ENCODE measurements around the gene CISD1.

Gene CISD1

DNA sequence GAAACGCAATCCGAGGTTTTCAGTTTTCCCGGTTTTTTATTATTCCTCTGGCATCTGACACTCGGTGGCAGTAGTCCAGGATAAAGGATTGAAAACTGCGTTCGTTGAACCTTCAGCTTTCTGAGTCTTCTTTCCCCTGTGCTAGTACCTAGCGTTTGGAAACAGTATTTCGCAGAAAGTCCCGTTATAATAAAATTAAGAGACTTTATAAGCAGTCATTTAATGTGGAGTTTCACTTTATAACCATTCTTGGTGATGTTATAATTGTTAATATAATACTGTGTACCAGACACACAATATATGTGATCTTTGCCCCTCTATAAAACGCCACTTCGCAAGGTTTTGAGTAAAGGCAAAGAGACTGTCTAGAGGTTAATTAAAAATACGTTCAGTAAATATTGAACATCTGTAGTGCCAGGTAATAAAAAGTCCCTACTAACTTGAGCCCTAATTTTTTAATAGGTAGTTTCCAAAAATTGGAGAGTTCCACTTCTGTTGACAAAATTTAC lies 874 bp downstream of the CISD1 start:
- Histone ChIP-seq H3K4me1 (ENCODE audit: insufficient read depth, low read length) (peaks cover 28% of the 10 kb centered on the region), H2AFZ (ENCODE audit: low read depth, low read length) (peak overlapping the region; percentile 78), H3K36me3 (ENCODE audit: insufficient read depth, low read length) (no peaks in the 10 kb centered on the region), H3K9me3 (ENCODE audit: low read length) (no peaks in the 10 kb centered on the region), H3K4me3 (ENCODE audit: low read length) (peak overlapping the region; percentile 81), H3K27me3 (ENCODE audit: insufficient read depth, low read length) (no peaks in the 10 kb centered on the region)

- Histone ChIP-seq H3K36me3 (ENCODE audit: insufficient read depth, low read length) (no peaks in the 10 kb centered on the region), H2AFZ (ENCODE audit: low read depth, low read length) (no peak overlapping the region), H3K4me3 (ENCODE audit: low read length) (no peak overlapping the region)
Observed at GRCh38 chr10:58275261-58275660, 6.3 kb downstream of the CISD1 start.

GRCh38 chr10:58275908-58276307 lies 6.9 kb downstream of the CISD1 start:
- Histone ChIP-seq H3K4me1 (ENCODE audit: insufficient read depth, low read length) (no peaks in the 10 kb centered on the region), H3K4me3 (ENCODE audit: low read length) (no peak overlapping the region), H3K36me3 (ENCODE audit: insufficient read depth, low read length) (no peaks in the 10 kb centered on the region), H3K27me3 (ENCODE audit: insufficient read depth, low read length) (no peaks in the 10 kb centered on the region), H2AFZ (ENCODE audit: low read depth, low read length) (no peak overlapping the region), H3K9me3 (ENCODE audit: low read length) (no peaks in the 10 kb centered on the region)

More at GRCh38 chr10:58275261-58275660, 6.3 kb downstream of the CISD1 start:
- Histone ChIP-seq H3K9me3 (ENCODE audit: low read length) (no peaks in the 10 kb centered on the region), H3K4me1 (ENCODE audit: insufficient read depth, low read length) (peaks cover 2% of the 10 kb centered on the region), H3K27me3 (ENCODE audit: insufficient read depth, low read length) (no peaks in the 10 kb centered on the region)

- no peak overlapping the region for H2AFZ ChIP-seq (ENCODE audit: low read depth, low read length)
Observed at GRCh38 chr10:58278274-58278961, 9.5 kb downstream of the CISD1 start.

DNA sequence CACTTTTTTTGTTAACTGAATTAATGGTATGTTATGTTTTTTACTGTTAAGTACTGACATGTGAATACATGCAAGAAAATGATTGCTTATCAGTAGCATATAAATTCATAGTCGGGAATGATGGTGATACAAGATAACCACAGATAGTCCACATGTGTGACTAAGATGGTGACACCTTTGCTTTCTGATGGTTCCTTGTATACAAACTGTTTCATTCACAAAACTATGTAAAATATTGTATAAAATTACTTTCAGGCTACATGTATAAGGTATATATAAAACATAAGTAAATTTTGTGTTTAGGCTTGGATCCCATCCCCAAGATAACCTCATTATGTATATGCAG lies 10.0 kb downstream of the CISD1 start:
- H3K4me3 ChIP-seq (ENCODE audit: low read length) = no peak overlapping the region
- H3K27me3 ChIP-seq (ENCODE audit: insufficient read depth, low read length) = no peaks in the 10 kb centered on the region
- H2AFZ ChIP-seq (ENCODE audit: low read depth, low read length) = no peak overlapping the region
- no peaks in the 10 kb centered on the region for H3K9me3 ChIP-seq (ENCODE audit: low read length)
- no peaks in the 10 kb centered on the region for H3K36me3 ChIP-seq (ENCODE audit: insufficient read depth, low read length)
- H3K4me1 ChIP-seq (ENCODE audit: insufficient read depth, low read length) = no peaks in the 10 kb centered on the region

More at GRCh38 chr10:58278274-58278961, 9.5 kb downstream of the CISD1 start:
- no peaks in the 10 kb centered on the region for H3K36me3 ChIP-seq (ENCODE audit: insufficient read depth, low read length)
- H3K27me3 ChIP-seq (ENCODE audit: insufficient read depth, low read length) = no peaks in the 10 kb centered on the region
- no peaks in the 10 kb centered on the region for H3K9me3 ChIP-seq (ENCODE audit: low read length)
- no peaks in the 10 kb centered on the region for H3K4me1 ChIP-seq (ENCODE audit: insufficient read depth, low read length)
- no peak overlapping the region for H3K4me3 ChIP-seq (ENCODE audit: low read length)

- Histone ChIP-seq H3K27me3 (ENCODE audit: insufficient read depth, low read length) (no peaks in the 10 kb centered on the region), H2AFZ (ENCODE audit: low read depth, low read length) (no peak overlapping the region), H3K36me3 (ENCODE audit: insufficient read depth, low read length) (no peaks in the 10 kb centered on the region), H3K4me3 (ENCODE audit: low read length) (no peak overlapping the region), H3K9me3 (ENCODE audit: low read length) (no peaks in the 10 kb centered on the region), H3K4me1 (ENCODE audit: insufficient read depth, low read length) (no peaks in the 10 kb centered on the region)
Observed at GRCh38 chr10:58280477-58280876, 11.5 kb downstream of the CISD1 start.

GRCh38 chr10:58281092-58281752 lies 12.3 kb downstream of the CISD1 start:
- no peak overlapping the region for H3K4me3 ChIP-seq (ENCODE audit: low read length)
- no peaks in the 10 kb centered on the region for H3K36me3 ChIP-seq (ENCODE audit: insufficient read depth, low read length)
- H2AFZ ChIP-seq (ENCODE audit: low read depth, low read length) = no peak overlapping the region
- H3K9me3 ChIP-seq (ENCODE audit: low read length) = no peaks in the 10 kb centered on the region
- no peaks in the 10 kb centered on the region for H3K27me3 ChIP-seq (ENCODE audit: insufficient read depth, low read length)
- H3K4me1 ChIP-seq (ENCODE audit: insufficient read depth, low read length) = no peaks in the 10 kb centered on the region

DNA sequence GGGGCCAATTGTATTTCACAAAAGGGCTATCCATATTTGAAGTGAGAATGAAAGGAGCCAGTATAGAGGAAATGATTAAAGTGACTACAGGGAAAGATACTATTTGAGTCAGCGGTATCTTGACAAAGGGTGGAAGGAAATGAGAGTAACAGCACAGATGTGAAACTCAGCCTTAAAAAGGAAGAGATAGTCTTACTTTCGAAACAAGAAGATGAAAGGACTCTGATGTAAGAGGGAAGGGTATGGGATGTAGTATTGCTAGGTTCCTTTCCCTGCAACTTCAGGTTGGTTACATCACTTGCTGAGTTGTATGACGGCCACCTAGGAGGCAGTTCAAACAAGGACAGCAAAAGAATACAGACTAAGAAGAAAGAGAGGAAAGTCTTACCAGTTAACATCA lies 13.7 kb downstream of the CISD1 start:
- Histone ChIP-seq H3K36me3 (ENCODE audit: insufficient read depth, low read length) (no peaks in the 10 kb centered on the region), H3K9me3 (ENCODE audit: low read length) (no peaks in the 10 kb centered on the region), H3K4me3 (ENCODE audit: low read length) (no peak overlapping the region), H3K27me3 (ENCODE audit: insufficient read depth, low read length) (no peaks in the 10 kb centered on the region), H2AFZ (ENCODE audit: low read depth, low read length) (no peak overlapping the region), H3K4me1 (ENCODE audit: insufficient read depth, low read length) (no peaks in the 10 kb centered on the region)

DNA sequence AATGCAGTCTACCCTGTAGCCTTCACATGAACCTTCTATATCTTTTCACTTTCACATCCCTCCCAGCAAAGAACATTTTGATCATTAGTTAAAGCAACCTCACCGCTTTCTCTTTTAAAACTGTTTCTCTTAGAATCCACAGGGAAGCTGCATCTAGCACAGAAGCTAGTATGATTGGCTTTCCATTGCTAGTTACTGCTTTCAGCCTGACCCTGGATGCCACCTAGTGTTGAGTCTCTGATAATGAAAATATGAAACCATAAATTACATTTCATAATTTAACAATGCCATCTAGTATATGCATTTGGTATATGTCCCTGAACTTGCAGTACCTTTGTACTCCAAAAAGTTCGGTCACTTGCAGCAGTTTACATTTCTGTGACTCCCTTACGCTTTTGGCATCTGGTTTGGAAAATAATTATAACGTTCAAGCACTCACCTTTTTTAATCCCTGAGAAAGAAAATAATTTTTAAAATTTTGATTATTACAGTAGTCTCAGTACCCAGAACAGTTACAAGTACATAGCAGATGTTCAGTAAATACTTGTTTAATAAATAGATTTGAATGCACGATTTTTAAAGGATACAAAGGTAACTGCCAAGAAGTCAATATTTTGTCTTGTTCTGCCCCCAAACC lies 22.7 kb downstream of the CISD1 start:
- no peak overlapping the region for H3K4me3 ChIP-seq (ENCODE audit: low read length)
- no peak overlapping the region for H2AFZ ChIP-seq (ENCODE audit: low read depth, low read length)
- no peaks in the 10 kb centered on the region for H3K9me3 ChIP-seq (ENCODE audit: low read length)
- H3K36me3 ChIP-seq (ENCODE audit: insufficient read depth, low read length) = no peaks in the 10 kb centered on the region
- no peaks in the 10 kb centered on the region for H3K27me3 ChIP-seq (ENCODE audit: insufficient read depth, low read length)
- H3K4me1 ChIP-seq (ENCODE audit: insufficient read depth, low read length) = no peaks in the 10 kb centered on the region

GRCh38 chr10:58293989-58294388 lies 25.0 kb downstream of the CISD1 start:
- Histone ChIP-seq H3K36me3 (ENCODE audit: insufficient read depth, low read length) (no peaks in the 10 kb centered on the region), H2AFZ (ENCODE audit: low read depth, low read length) (no peak overlapping the region), H3K4me1 (ENCODE audit: insufficient read depth, low read length) (no peaks in the 10 kb centered on the region), H3K27me3 (ENCODE audit: insufficient read depth, low read length) (no peaks in the 10 kb centered on the region), H3K9me3 (ENCODE audit: low read length) (no peaks in the 10 kb centered on the region), H3K4me3 (ENCODE audit: low read length) (no peak overlapping the region)

GRCh38 chr10:58299580-58299979 lies 30.6 kb downstream of the CISD1 start:
- H3K4me1 ChIP-seq (ENCODE audit: insufficient read depth, low read length) = no peaks in the 10 kb centered on the region

DNA sequence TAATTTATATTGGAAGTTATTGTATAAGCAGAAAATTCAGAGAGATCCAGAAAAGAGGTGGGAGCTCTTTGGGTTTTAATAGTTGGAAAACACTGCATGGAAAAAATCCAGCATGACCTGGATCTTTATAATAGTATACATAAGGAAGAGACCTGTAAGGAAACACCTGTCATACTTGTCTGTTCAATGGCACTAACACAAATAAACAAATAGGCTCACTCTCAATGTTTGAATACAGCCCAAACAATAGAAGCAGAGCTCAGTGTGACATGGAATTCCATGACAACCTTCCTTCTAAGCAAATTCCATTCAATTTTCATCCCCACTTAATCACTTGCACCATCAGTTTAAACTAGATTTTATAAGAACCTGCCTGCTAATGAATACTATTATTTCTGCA lies 31.7 kb downstream of the CISD1 start:
- no peak overlapping the region for H2AFZ ChIP-seq (ENCODE audit: low read depth, low read length)
- H3K9me3 ChIP-seq (ENCODE audit: low read length) = no peaks in the 10 kb centered on the region
- H3K4me1 ChIP-seq (ENCODE audit: insufficient read depth, low read length) = no peaks in the 10 kb centered on the region

More at GRCh38 chr10:58299580-58299979, 30.6 kb downstream of the CISD1 start:
- H3K4me3 ChIP-seq (ENCODE audit: low read length) = no peak overlapping the region
- H3K36me3 ChIP-seq (ENCODE audit: insufficient read depth, low read length) = no peaks in the 10 kb centered on the region
- no peaks in the 10 kb centered on the region for H3K9me3 ChIP-seq (ENCODE audit: low read length)
- no peaks in the 10 kb centered on the region for H3K27me3 ChIP-seq (ENCODE audit: insufficient read depth, low read length)
- no peak overlapping the region for H2AFZ ChIP-seq (ENCODE audit: low read depth, low read length)

DNA sequence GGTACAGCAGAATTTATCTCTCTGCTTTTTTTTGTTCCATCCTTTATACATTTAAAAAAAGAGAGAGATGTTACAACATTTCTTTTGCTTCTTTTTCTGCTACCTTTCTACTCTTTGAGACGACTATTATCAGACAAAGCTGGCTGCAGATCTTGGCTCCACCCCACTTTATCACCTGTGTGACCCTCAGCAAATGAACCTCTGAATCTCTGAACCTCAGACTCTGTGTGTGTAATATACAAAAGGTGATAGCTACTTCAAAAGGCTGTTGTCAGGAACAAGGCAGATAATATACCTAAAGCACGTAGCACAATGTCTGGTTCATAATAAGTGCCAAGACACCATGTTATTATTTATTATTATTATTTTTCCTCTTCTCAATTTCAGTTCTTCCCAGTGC lies 33.3 kb downstream of the CISD1 start:
- H3K4me1 ChIP-seq (ENCODE audit: insufficient read depth, low read length) = no peaks in the 10 kb centered on the region
- no peaks in the 10 kb centered on the region for H3K36me3 ChIP-seq (ENCODE audit: insufficient read depth, low read length)
- H2AFZ ChIP-seq (ENCODE audit: low read depth, low read length) = no peak overlapping the region
- no peaks in the 10 kb centered on the region for H3K9me3 ChIP-seq (ENCODE audit: low read length)
- H3K4me3 ChIP-seq (ENCODE audit: low read length) = no peak overlapping the region
- no peaks in the 10 kb centered on the region for H3K27me3 ChIP-seq (ENCODE audit: insufficient read depth, low read length)

More for the DNA sequence above, 31.7 kb downstream of the CISD1 start:
- Histone ChIP-seq H3K36me3 (ENCODE audit: insufficient read depth, low read length) (no peaks in the 10 kb centered on the region), H3K4me3 (ENCODE audit: low read length) (no peak overlapping the region), H3K27me3 (ENCODE audit: insufficient read depth, low read length) (no peaks in the 10 kb centered on the region)

Data from neuron (in vitro differentiated cells).